SK-N-SH treated with all-trans-retinoic acid at 6 μM for 48 hours (cell line): Measurements from ENCODE around the gene SLC17A9.

Experiments
- ARNTL ChIP-seq: fragments of 450-650 bp; formaldehyde crosslinking; IDR thresholded peaks from 2 replicates; pipeline ENCODE4 v1.5.0; 2020; ENCODE audit warnings: low read depth, mild to moderate bottlenecking, moderate library complexity, borderline replicate concordance
- CSDC2 ChIP-seq: fragments of 250-450 bp; sonication (Bioruptor Pico); IDR thresholded peaks from 2 replicates; pipeline ENCODE4 v1.5.0; 2020; ENCODE audit warnings: mild to moderate bottlenecking, moderate library complexity
- GLIS3 ChIP-seq: fragments of 250-450 bp; sonication (Bioruptor Pico); IDR thresholded peaks from 2 replicates; pipeline ENCODE4 v1.5.0; 2020; ENCODE audit warnings: mild to moderate bottlenecking, moderate library complexity
- ISL1 ChIP-seq: fragments of 250-450 bp; sonication (Bioruptor Pico); IDR thresholded peaks from 2 replicates; pipeline ENCODE4 v2.1.2; 2022; ENCODE audit warnings: mild to moderate bottlenecking, moderate library complexity
- SNAI2 ChIP-seq: fragments of 250-450 bp; sonication (Bioruptor Pico); IDR thresholded peaks from 2 replicates; pipeline ENCODE4 v1.5.0; 2020; ENCODE audit warnings: mild to moderate bottlenecking, moderate library complexity
- ZC3H10 ChIP-seq: fragments of 250-450 bp; sonication (Bioruptor Pico); IDR thresholded peaks from 2 replicates; pipeline ENCODE4 v1.5.1; 2021; ENCODE audit warnings: mild to moderate bottlenecking, moderate library complexity
- ZFP3 ChIP-seq: fragments of 250-450 bp; sonication (Bioruptor Pico); IDR thresholded peaks from 2 replicates; pipeline ENCODE4 v1.5.0; 2020; ENCODE audit warnings: mild to moderate bottlenecking, moderate library complexity
- ZNF70 ChIP-seq: fragments of 450-650 bp; formaldehyde crosslinking; IDR thresholded peaks from 2 replicates; pipeline ENCODE4 v1.5.0; 2020; ENCODE audit warnings: mild to moderate bottlenecking, moderate library complexity
- TF ChIP-seq, protein P1 (sequence below): fragments of 250-450 bp; sonication (Bioruptor Pico); IDR thresholded peaks from 2 replicates; pipeline ENCODE4 v1.5.1; 2021; ENCODE audit warnings: mild to moderate bottlenecking, moderate library complexity
- TF ChIP-seq, protein P2 (sequence below): fragments of 250-450 bp; sonication (Bioruptor Pico); IDR thresholded peaks from 2 replicates; pipeline ENCODE4 v1.8.0; 2020; ENCODE audit warnings: mild to moderate bottlenecking, moderate library complexity, borderline replicate concordance
- TF ChIP-seq, protein P3 (sequence below): fragments of 250-450 bp; sonication (Bioruptor Pico); IDR thresholded peaks from 2 replicates; pipeline ENCODE4 v1.5.0; 2020; ENCODE audit warnings: mild to moderate bottlenecking, moderate library complexity

DNA sequence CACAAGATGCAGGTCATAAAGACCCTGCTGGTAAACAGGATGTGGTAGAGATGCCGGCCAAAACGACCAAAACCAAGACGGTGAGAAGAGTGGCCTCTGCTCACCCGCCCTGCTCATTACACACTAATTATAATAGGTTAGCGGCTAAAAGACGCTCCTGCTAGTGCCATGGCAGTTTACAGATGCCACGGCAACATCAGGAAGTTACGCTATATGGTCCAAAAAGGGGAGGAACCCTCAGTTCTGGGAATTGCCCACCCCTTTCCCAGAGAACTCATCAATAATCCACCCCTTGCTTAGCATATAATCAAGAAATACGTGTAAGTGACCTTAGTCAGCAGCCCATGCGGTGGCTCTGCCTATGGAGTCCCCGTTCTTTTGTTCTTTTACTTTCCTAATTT is 36.7 kb downstream of the SLC17A9 start:
- TF ChIP-seq, protein P1, sequence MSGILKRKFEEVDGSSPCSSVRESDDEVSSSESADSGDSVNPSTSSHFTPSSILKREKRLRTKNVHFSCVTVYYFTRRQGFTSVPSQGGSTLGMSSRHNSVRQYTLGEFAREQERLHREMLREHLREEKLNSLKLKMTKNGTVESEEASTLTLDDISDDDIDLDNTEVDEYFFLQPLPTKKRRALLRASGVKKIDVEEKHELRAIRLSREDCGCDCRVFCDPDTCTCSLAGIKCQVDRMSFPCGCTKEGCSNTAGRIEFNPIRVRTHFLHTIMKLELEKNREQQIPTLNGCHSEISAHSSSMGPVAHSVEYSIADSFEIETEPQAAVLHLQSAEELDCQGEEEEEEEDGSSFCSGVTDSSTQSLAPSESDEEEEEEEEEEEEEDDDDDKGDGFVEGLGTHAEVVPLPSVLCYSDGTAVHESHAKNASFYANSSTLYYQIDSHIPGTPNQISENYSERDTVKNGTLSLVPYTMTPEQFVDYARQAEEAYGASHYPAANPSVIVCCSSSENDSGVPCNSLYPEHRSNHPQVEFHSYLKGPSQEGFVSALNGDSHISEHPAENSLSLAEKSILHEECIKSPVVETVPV: no peak
- TF ChIP-seq ISL1 (CRISPR knock-in tag) (no peak), SNAI2 (CRISPR knock-in tag) (no peak), GLIS3 (CRISPR knock-in tag) (no peak), ZFP3 (no peak), CSDC2 (no peak), ARNTL (no peak), ZNF70 (CRISPR knock-in tag) (no peak), ZC3H10 (CRISPR knock-in tag) (no peak)
- TF ChIP-seq, protein P2, sequence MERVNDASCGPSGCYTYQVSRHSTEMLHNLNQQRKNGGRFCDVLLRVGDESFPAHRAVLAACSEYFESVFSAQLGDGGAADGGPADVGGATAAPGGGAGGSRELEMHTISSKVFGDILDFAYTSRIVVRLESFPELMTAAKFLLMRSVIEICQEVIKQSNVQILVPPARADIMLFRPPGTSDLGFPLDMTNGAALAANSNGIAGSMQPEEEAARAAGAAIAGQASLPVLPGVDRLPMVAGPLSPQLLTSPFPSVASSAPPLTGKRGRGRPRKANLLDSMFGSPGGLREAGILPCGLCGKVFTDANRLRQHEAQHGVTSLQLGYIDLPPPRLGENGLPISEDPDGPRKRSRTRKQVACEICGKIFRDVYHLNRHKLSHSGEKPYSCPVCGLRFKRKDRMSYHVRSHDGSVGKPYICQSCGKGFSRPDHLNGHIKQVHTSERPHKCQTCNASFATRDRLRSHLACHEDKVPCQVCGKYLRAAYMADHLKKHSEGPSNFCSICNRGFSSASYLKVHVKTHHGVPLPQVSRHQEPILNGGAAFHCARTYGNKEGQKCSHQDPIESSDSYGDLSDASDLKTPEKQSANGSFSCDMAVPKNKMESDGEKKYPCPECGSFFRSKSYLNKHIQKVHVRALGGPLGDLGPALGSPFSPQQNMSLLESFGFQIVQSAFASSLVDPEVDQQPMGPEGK: no peak
- TF ChIP-seq, protein P3, sequence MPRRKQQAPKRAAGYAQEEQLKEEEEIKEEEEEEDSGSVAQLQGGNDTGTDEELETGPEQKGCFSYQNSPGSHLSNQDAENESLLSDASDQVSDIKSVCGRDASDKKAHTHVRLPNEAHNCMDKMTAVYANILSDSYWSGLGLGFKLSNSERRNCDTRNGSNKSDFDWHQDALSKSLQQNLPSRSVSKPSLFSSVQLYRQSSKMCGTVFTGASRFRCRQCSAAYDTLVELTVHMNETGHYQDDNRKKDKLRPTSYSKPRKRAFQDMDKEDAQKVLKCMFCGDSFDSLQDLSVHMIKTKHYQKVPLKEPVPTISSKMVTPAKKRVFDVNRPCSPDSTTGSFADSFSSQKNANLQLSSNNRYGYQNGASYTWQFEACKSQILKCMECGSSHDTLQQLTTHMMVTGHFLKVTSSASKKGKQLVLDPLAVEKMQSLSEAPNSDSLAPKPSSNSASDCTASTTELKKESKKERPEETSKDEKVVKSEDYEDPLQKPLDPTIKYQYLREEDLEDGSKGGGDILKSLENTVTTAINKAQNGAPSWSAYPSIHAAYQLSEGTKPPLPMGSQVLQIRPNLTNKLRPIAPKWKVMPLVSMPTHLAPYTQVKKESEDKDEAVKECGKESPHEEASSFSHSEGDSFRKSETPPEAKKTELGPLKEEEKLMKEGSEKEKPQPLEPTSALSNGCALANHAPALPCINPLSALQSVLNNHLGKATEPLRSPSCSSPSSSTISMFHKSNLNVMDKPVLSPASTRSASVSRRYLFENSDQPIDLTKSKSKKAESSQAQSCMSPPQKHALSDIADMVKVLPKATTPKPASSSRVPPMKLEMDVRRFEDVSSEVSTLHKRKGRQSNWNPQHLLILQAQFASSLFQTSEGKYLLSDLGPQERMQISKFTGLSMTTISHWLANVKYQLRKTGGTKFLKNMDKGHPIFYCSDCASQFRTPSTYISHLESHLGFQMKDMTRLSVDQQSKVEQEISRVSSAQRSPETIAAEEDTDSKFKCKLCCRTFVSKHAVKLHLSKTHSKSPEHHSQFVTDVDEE (CRISPR knock-in tag): no peak
